Thymus (tissue), 11 donors: ENCODE results near the gene GSTM2. TPM values are rescaled to one million over a fixed set of nuclear protein-coding genes. Genes with fewer than 3 reads are reported as not detected.
A peak's percentile ranks its signal among the peaks of the same experiment; 100 is the strongest.

ENCODE experiments used
- DNase-seq, 9 donors: peaks; one replicate each; pipeline ENCODE4 v3.0.0-alpha.2; 2013; ENCODE audit warnings: low spot score in 9 of 9, low read depth in 6 of 9, missing footprints in 1 of 9
- H3K27ac ChIP-seq, 2 donors: one replicate each; pipeline ENCODE4 v1.5.1; 2013; ENCODE audit warnings: control low read depth in 1 of 2, low read depth in 1 of 2, low read length in 1 of 2, mild to moderate bottlenecking in 1 of 2, moderate library complexity in 1 of 2
- H3K27me3 ChIP-seq, 2 donors: one replicate each; pipeline ENCODE4 v1.5.1; 2013; ENCODE audit warnings: low read length in 1 of 2; ENCODE audit not compliant: control insufficient read depth in 2 of 2, insufficient read depth in 1 of 2
- H3K36me3 ChIP-seq, 2 donors: one replicate each; pipeline ENCODE4 v1.5.1; 2013; ENCODE audit warnings: low read length in 1 of 2, mild to moderate bottlenecking in 1 of 2, moderate library complexity in 1 of 2; ENCODE audit not compliant: control insufficient read depth in 2 of 2, insufficient read depth in 2 of 2
- H3K4me1 ChIP-seq, 2 donors: one replicate each; pipeline ENCODE4 v1.5.1; 2013; ENCODE audit warnings: low read length in 2 of 2; ENCODE audit not compliant: control insufficient read depth in 2 of 2, insufficient read depth in 2 of 2
- H3K4me3 ChIP-seq, 2 donors: one replicate each; pipeline ENCODE4 v1.5.1; 2013; ENCODE audit warnings: low read length in 2 of 2, control low read depth in 1 of 2, mild to moderate bottlenecking in 1 of 2
- H3K9me3 ChIP-seq, 2 donors: one replicate each; pipeline ENCODE4 v1.5.1; 2013; ENCODE audit warnings: low read length in 1 of 2, mild to moderate bottlenecking in 1 of 2; ENCODE audit not compliant: control insufficient read depth in 2 of 2, insufficient read depth in 1 of 2
- WGBS: extraction: QIAGEN DNeasy Blood & Tissue Kit; methylation state at CpG from one replicate; pipeline ENCODE4 v1.1.7; 2013; 5-methylcytosine and 5-hydroxymethylcytosine counted together
- polyA plus RNA-seq: library from polyadenylated mRNA; stranded (reverse); fragments of 200-250 nt; gene quantifications from one replicate; pipeline ENCODE4 v1.2.3, GENCODE V29; 2013
- total RNA-seq: library from RNA; stranded (reverse); fragments of 120-200 nt; gene quantifications from one replicate; pipeline ENCODE4 v1.2.4, GENCODE V29; 2013
- donor health status: healthy.

The GSTM2 gene
- total and polyA plus RNA-seq, 2 donors = 14.7 to 100 TPM

- WGBS = 97% methylated on average over 23 of the region's 23 CpGs
- no peak for DNase-seq
- Histone ChIP-seq H3K4me3 (no peak overlapping the region), H3K9me3 (peaks cover 0 to 4% of the 10 kb centered on the region in 2 donors), H3K27ac (no peak overlapping the region), H3K4me1 (peaks cover 16 to 34% of the 10 kb centered on the region in 2 donors), H3K36me3 (peaks cover 60 to 68% of the 10 kb centered on the region in 2 donors), H3K27me3 (no peaks in the 10 kb centered on the region)
Observed at GRCh38 chr1:109627692-109628399, 40.0 kb upstream of the GSTM2 start.

- H3K36me3 ChIP-seq = peaks cover 60 to 68% of the 10 kb centered on the region in 2 donors
- 97% methylated on average over 23 of the region's 23 CpGs for WGBS
- peaks cover 11 to 27% of the 10 kb centered on the region in 2 donors for H3K4me1 ChIP-seq
- no peaks in the 10 kb centered on the region for H3K9me3 ChIP-seq
- H3K27ac ChIP-seq = no peak overlapping the region
- H3K27me3 ChIP-seq = no peaks in the 10 kb centered on the region
- no peak for DNase-seq
- no peak overlapping the region for H3K4me3 ChIP-seq
Observed at GRCh38 chr1:109628540-109629321, 39.1 kb upstream of the GSTM2 start.

GRCh38 chr1:109629372-109630030 is 38.4 kb upstream of the GSTM2 start:
- peaks cover 60 to 67% of the 10 kb centered on the region in 2 donors for H3K36me3 ChIP-seq
- peaks cover 5 to 19% of the 10 kb centered on the region in 2 donors for H3K4me1 ChIP-seq
- no peak overlapping the region for H3K27ac ChIP-seq
- H3K9me3 ChIP-seq = no peaks in the 10 kb centered on the region
- no peak for DNase-seq
- no peak overlapping the region for H3K4me3 ChIP-seq
- 98% methylated on average over 10 of the region's 10 CpGs for WGBS
- H3K27me3 ChIP-seq = no peaks in the 10 kb centered on the region

GRCh38 chr1:109630081-109630897 is 37.6 kb upstream of the GSTM2 start:
- Histone ChIP-seq H3K4me1 (peaks cover 0 to 12% of the 10 kb centered on the region in 2 donors), H3K4me3 (no peak overlapping the region), H3K36me3 (peaks cover 60 to 66% of the 10 kb centered on the region in 2 donors), H3K27ac (no peak overlapping the region), H3K27me3 (no peaks in the 10 kb centered on the region), H3K9me3 (no peaks in the 10 kb centered on the region)
- DNase-seq = no peak
- WGBS = 89% methylated on average over 30 of the region's 30 CpGs

- no peak for DNase-seq
- no peak overlapping the region for H3K27ac ChIP-seq
- H3K27me3 ChIP-seq = no peaks in the 10 kb centered on the region
- H3K9me3 ChIP-seq = no peaks in the 10 kb centered on the region
- peaks cover 56 to 60% of the 10 kb centered on the region in 2 donors for H3K36me3 ChIP-seq
- no peak overlapping the region for H3K4me3 ChIP-seq
- H3K4me1 ChIP-seq = peaks cover 0 to 11% of the 10 kb centered on the region in 2 donors
- WGBS = 97% methylated on average over 14 of the region's 14 CpGs
Observed at GRCh38 chr1:109630898-109631512, 36.9 kb upstream of the GSTM2 start.

- 97% methylated on average over 16 of the region's 16 CpGs for WGBS
- no peaks in the 10 kb centered on the region for H3K27me3 ChIP-seq
- no peak overlapping the region for H3K4me3 ChIP-seq
- H3K4me1 ChIP-seq = peaks cover 0 to 11% of the 10 kb centered on the region in 2 donors
- no peaks in the 10 kb centered on the region for H3K9me3 ChIP-seq
- no peak overlapping the region for H3K27ac ChIP-seq
- no peak for DNase-seq
- H3K36me3 ChIP-seq = peaks cover 48 to 52% of the 10 kb centered on the region in 2 donors
Observed at GRCh38 chr1:109631513-109632505, 36.0 kb upstream of the GSTM2 start.

- Histone ChIP-seq H3K4me1 (peaks cover 0 to 11% of the 10 kb centered on the region in 2 donors), H3K27me3 (no peaks in the 10 kb centered on the region), H3K4me3 (no peak overlapping the region), H3K27ac (peak overlapping the region in 1 of 2 donors; percentile 18), H3K36me3 (peaks cover 38 to 43% of the 10 kb centered on the region in 2 donors), H3K9me3 (no peaks in the 10 kb centered on the region)
- peak in 2 of 9 donors; percentile 25 to 45 for DNase-seq
- 89% methylated on average over 5 of the region's 5 CpGs for WGBS
Observed at GRCh38 chr1:109632671-109633346, 35.0 kb upstream of the GSTM2 start.
